NT2/D1 (cell line): ENCODE results near the gene TUBB4B.

Source experiments
- SUZ12 ChIP-seq: IDR thresholded peaks from 2 replicates; pipeline ENCODE4 v1.6.1; 2011; ENCODE audit not compliant: insufficient read length, insufficient read depth; ENCODE audit errors: extremely low read depth
- ZNF274 ChIP-seq: IDR thresholded peaks from 2 replicates; pipeline ENCODE4 v1.6.1; 2011; ENCODE audit warnings: mild to moderate bottlenecking, low read depth, low read length

DNA sequence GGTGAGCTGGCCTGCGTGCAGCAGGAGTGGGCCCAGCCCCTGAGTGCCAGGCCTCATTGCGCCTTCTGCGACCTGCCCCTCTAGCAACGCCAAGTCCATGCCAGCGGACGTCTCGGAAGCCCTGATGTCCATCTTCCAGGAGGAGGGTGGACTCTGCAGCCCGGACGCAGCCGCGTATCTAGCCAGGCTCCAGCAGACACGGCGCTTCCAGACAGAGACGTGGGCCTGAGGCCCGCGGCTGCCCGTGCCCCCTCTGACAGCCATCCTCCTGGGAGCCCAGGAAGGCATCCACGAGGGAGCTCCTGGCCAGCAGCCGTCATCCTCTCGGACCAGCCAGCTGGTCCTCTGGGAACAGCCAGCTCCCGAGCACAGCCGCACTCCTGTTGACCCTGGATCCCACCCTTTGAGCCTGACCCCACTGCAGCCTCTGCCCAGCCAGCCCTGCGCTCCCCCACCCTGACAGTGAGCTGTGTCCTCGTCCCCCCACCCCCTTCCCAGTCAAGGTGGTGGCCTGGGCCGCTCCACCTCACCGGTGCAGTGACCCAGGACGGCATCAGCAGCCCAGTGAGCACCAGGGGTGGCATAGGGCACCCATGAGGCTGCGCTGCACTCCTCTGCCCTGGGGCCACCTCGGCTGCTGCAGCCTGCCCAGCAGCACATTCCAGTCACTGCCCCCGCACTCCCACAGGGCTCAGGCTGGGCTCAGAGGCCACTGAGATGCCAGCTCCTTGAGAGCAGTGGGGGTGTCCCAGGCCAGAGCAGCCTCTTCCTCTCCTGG, 24.7 kb upstream of the TUBB4B start:
- TF ChIP-seq ZNF274, result no peak
- no peak for TF ChIP-seq SUZ12
